Mesendoderm (in vitro differentiated cells): ENCODE results near the gene ECE1.
"Not testable (repeated sequence)": the region's sequence is repeated elsewhere in the genome, so short reads cannot be mapped to it uniquely, and the experiment has no call there.

Source experiments
- DNase-seq: peaks from one replicate; pipeline ENCODE4 v3.0.0; 2013
- H2AK5ac ChIP-seq: 2 replicates; pipeline ENCODE4 v1.6.1; 2013; ENCODE audit warnings: low read length, inconsistent platforms
- H2BK120ac ChIP-seq: 2 replicates; pipeline ENCODE4 v1.6.1; 2013; ENCODE audit warnings: low read depth, mild to moderate bottlenecking, low read length, moderate library complexity, mixed read lengths
- H2BK15ac ChIP-seq: replicated peaks from 2 replicates; pipeline ENCODE4 v1.6.1; 2013; ENCODE audit warnings: low read depth, mild to moderate bottlenecking, moderate library complexity
- H2BK5ac ChIP-seq: 2 replicates; pipeline ENCODE4 v1.6.1; 2013; ENCODE audit warnings: low read length, inconsistent platforms
- H3K18ac ChIP-seq: 2 replicates; pipeline ENCODE4 v1.6.1; 2013; ENCODE audit warnings: mild to moderate bottlenecking, low read length, mixed read lengths
- H3K23ac ChIP-seq: one replicate; pipeline ENCODE4 v1.6.1; 2013; ENCODE audit warnings: low read length
- H3K27ac ChIP-seq: 2 replicates; pipeline ENCODE4 v1.5.1; 2013; ENCODE audit warnings: low read depth, mild to moderate bottlenecking, inconsistent platforms, low read length, moderate library complexity
- H3K27me3 ChIP-seq: 2 replicates; pipeline ENCODE4 v1.6.1; 2013; ENCODE audit warnings: low read length, control low read depth, mild to moderate bottlenecking, inconsistent platforms; ENCODE audit not compliant: insufficient read depth, poor library complexity
- H3K36me3 ChIP-seq: 2 replicates; pipeline ENCODE4 v1.6.1; 2013; ENCODE audit warnings: low read length, inconsistent platforms; ENCODE audit not compliant: control insufficient read depth, insufficient read depth
- H3K4ac ChIP-seq: one replicate; pipeline ENCODE4 v1.6.1; 2013; ENCODE audit warnings: low read depth, mild to moderate bottlenecking, low read length, moderate library complexity
- H3K4me1 ChIP-seq: 2 replicates; pipeline ENCODE4 v1.6.1; 2013; ENCODE audit warnings: low read depth, low read length, inconsistent platforms; ENCODE audit not compliant: control insufficient read depth
- H3K4me2 ChIP-seq: 2 replicates; pipeline ENCODE4 v1.6.1; 2013; ENCODE audit warnings: low read length
- H3K4me3 ChIP-seq: 2 replicates; pipeline ENCODE4 v1.5.1; 2013; ENCODE audit warnings: mild to moderate bottlenecking, low read length
- H3K56ac ChIP-seq: one replicate; pipeline ENCODE4 v1.6.1; 2013; ENCODE audit warnings: low read length
- H3K79me1 ChIP-seq: 2 replicates; pipeline ENCODE4 v1.6.1; 2013; ENCODE audit warnings: low read length, inconsistent platforms
- H3K79me2 ChIP-seq: 2 replicates; pipeline ENCODE4 v1.6.1; 2013; ENCODE audit warnings: mild to moderate bottlenecking, low read length; ENCODE audit not compliant: control insufficient read depth, insufficient read depth
- H3K9ac ChIP-seq: 2 replicates; pipeline ENCODE4 v1.6.1; 2013; ENCODE audit warnings: low read length, inconsistent platforms
- H4K5ac ChIP-seq: one replicate; pipeline ENCODE4 v1.6.1; 2013; ENCODE audit warnings: low read length
- H4K8ac ChIP-seq: one replicate; pipeline ENCODE4 v1.6.1; 2013; ENCODE audit warnings: low read depth, mild to moderate bottlenecking, control low read depth, low read length, moderate library complexity
- WGBS: extraction: QIAGEN DNeasy Blood & Tissue Kit; methylation state at CpG from one replicate; pipeline ENCODE4 v1.1.7; 2013; ENCODE audit warnings: low lambda C conversion rate, missing lambda C conversion rate; ENCODE audit not compliant: insufficient coverage; ENCODE audit errors: extremely low coverage; 5-methylcytosine and 5-hydroxymethylcytosine counted together

Gene ECE1

DNA sequence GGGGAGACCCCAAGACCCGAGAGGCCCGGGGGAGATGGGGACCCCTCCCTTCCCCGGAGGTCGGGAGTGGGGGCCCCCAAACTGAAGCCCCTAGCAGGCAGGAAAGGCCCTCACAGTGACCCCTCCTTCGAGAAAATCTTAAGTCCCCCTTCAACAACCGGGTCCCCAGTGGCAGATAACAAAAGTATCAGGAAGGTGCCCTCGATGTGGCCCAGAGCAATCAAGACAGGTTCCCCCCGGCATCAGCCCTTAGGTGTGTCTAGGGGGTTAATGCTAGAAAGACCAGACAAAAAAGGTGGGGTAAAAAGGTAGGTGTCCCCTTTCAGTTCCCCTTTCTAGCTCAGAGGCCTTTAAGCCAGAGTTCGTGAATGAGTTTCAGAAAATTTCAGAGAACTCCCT, 282 bp upstream of the ECE1 start:
- Histone ChIP-seq H3K27ac (peak overlapping the region; percentile 45), H3K4ac (peak overlapping the region; percentile 74), H3K9ac (peak overlapping the region; percentile 74), H3K36me3 (no peaks in the 10 kb centered on the region), H3K4me1 (peaks cover 13% of the 10 kb centered on the region), H3K18ac (peak overlapping the region; percentile 96), H2AK5ac (peak overlapping the region; percentile 56), H3K23ac (no peak overlapping the region), H3K4me2 (peak overlapping the region; percentile 70), H3K4me3 (peak overlapping the region; percentile 32), H3K79me1 (no peaks in the 10 kb centered on the region), H3K79me2 (no peaks in the 10 kb centered on the region), H4K8ac (peak overlapping the region; percentile 81), H2BK15ac (no peak overlapping the region), H3K56ac (peak overlapping the region; percentile 99), H2BK120ac (no peak overlapping the region), H2BK5ac (no peak overlapping the region), H4K5ac (peak overlapping the region; percentile 24), H3K27me3 (no peaks in the 10 kb centered on the region)
- no CpG with 5 or more reads among the region's 9 CpGs for WGBS
- no peak for DNase-seq

DNA sequence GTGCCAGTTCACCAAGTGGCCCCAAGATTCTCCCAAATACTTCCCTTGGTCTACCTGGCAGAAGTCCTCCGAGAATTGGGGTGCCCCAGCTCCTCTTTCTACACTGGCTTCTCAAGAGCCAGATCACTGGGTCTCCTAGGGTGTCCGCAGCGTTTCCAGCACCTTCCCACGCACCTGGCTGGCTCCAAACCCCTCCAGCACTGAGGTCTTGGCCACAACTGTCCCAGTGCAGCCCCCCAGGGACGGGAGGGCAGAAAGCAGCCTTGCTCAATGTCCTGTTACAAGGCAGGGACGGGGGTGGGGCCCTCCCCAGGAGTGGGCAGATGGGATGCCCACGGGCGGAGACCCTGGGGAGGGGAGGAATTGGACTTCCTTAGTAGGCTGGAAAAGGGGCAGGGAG, 1.1 kb downstream of the ECE1 start:
- H3K27ac ChIP-seq: no peak overlapping the region
- no peak overlapping the region for H3K4me3 ChIP-seq
- peak overlapping the region; percentile 75 for H3K4me2 ChIP-seq
- no peak overlapping the region for H4K8ac ChIP-seq
- peaks cover 13% of the 10 kb centered on the region for H3K4me1 ChIP-seq
- H3K36me3 ChIP-seq: no peaks in the 10 kb centered on the region
- no peak for DNase-seq
- H3K27me3 ChIP-seq: no peaks in the 10 kb centered on the region
- peak overlapping the region; percentile 85 for H3K56ac ChIP-seq
- H2BK5ac ChIP-seq: no peak overlapping the region
- no peak overlapping the region for H2AK5ac ChIP-seq
- no peak overlapping the region for H3K18ac ChIP-seq
- H2BK15ac ChIP-seq: no peak overlapping the region
- peak overlapping the region; percentile 75 for H3K9ac ChIP-seq
- H2BK120ac ChIP-seq: no peak overlapping the region
- H3K79me1 ChIP-seq: no peaks in the 10 kb centered on the region
- peak overlapping the region; percentile 63 for H3K4ac ChIP-seq
- no peaks in the 10 kb centered on the region for H3K79me2 ChIP-seq
- H3K23ac ChIP-seq: no peak overlapping the region
- H4K5ac ChIP-seq: no peak overlapping the region
- WGBS: no CpG with 5 or more reads among the region's 8 CpGs

DNA sequence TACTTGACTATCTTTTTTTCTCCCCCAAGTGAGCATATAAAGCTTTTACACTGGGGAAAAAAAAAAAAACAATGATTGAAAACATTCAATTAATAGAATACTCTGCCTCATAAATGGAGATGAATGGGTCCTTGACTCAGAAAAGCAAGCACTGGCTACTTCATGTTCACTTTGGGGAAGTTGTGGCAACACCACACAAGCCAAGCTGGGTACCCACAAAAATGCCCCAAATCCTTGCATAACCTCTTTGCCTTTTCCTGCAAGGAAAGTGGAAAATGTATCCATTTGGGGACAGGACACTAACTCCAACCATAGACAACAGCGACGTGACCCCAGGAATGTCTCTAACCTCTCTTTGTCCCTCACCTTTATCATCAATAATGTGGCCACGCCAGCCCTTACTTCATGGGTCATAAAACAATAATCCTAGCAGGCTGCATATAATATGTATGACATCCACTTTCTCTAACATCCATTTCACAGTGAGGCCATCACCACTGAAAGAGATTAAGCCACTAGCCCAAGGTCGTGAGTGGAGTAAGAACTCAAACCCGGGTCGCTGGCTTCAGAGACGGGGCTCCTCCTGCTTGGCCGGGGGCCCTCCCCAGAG, 2.3 kb downstream of the ECE1 start:
- no peaks in the 10 kb centered on the region for H3K79me1 ChIP-seq
- H3K9ac ChIP-seq: no peak overlapping the region
- no peak overlapping the region for H2AK5ac ChIP-seq
- no peak overlapping the region for H3K56ac ChIP-seq
- no peak for DNase-seq
- H3K4me1 ChIP-seq: peaks cover 6% of the 10 kb centered on the region
- no peak overlapping the region for H3K4me3 ChIP-seq
- H3K27ac ChIP-seq: no peak overlapping the region
- no peak overlapping the region for H2BK120ac ChIP-seq
- no peaks in the 10 kb centered on the region for H3K36me3 ChIP-seq
- H3K4ac ChIP-seq: no peak overlapping the region
- no peak overlapping the region for H2BK5ac ChIP-seq
- H4K5ac ChIP-seq: no peak overlapping the region
- no peak overlapping the region for H4K8ac ChIP-seq
- no CpG with 5 or more reads among the region's 8 CpGs for WGBS
- no peaks in the 10 kb centered on the region for H3K79me2 ChIP-seq
- H3K27me3 ChIP-seq: no peaks in the 10 kb centered on the region
- H3K23ac ChIP-seq: no peak overlapping the region
- H3K18ac ChIP-seq: no peak overlapping the region
- H2BK15ac ChIP-seq: no peak overlapping the region
- H3K4me2 ChIP-seq: no peak overlapping the region

DNA sequence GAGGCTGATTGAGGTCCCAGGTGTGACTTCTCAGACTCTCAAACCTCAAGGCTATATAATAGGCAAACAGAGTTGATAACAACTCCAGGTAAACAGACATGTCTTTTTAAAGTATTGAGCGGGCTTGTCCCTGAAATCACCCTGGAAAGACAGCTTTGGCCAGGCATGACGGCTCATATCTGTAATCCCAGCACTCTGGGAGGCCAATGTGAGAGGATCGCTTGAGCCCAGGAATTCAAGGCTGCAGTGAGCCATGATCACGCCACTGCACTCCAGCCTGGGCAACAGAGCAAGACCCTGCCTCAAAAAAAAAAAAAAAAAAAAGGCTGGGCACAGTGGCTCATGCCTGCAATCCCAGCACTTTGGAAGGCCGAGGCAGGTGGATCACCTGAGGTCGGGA, 4.9 kb downstream of the ECE1 start:
- H3K79me2 ChIP-seq, H2BK15ac ChIP-seq, DNase-seq, H3K4me1 ChIP-seq, H3K4me3 ChIP-seq, H3K56ac ChIP-seq, H2AK5ac ChIP-seq, H2BK120ac ChIP-seq, H3K27ac ChIP-seq, H3K27me3 ChIP-seq, H3K4ac ChIP-seq, H4K8ac ChIP-seq, H3K23ac ChIP-seq, H3K79me1 ChIP-seq, H3K18ac ChIP-seq, H3K36me3 ChIP-seq, H4K5ac ChIP-seq, H3K9ac ChIP-seq, H2BK5ac ChIP-seq, H3K4me2 ChIP-seq: not testable (repeated sequence)
- no CpG with 5 or more reads among the region's 6 CpGs for WGBS

DNA sequence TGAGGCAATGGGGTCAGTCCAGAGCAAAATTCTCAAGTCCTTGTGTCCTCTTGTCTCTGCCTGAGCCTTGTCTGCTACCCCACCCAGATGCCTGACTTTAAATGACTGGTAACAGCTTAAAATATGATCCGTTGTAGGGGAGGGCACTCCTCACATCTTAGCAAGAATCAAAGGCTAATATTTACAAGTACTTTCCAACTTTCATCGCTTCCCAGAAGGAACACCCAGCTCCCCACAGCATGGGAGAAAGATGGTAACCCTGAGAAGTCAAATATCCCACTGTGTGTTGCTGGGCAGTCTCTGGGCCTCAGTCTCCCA, 5.2 kb downstream of the ECE1 start:
- H3K79me1 ChIP-seq: no peaks in the 10 kb centered on the region
- no peak overlapping the region for H2BK120ac ChIP-seq
- no peak overlapping the region for H2BK5ac ChIP-seq
- no peak overlapping the region for H3K9ac ChIP-seq
- H3K23ac ChIP-seq: no peak overlapping the region
- DNase-seq: no peak
- WGBS: no CpG with 5 or more reads among the region's 2 CpGs
- H4K8ac ChIP-seq: no peak overlapping the region
- no peak overlapping the region for H3K27ac ChIP-seq
- H3K27me3 ChIP-seq: no peaks in the 10 kb centered on the region
- no peak overlapping the region for H3K18ac ChIP-seq
- H3K4me3 ChIP-seq: no peak overlapping the region
- H3K4ac ChIP-seq: no peak overlapping the region
- H3K4me2 ChIP-seq: no peak overlapping the region
- no peaks in the 10 kb centered on the region for H3K79me2 ChIP-seq
- no peak overlapping the region for H2BK15ac ChIP-seq
- peaks cover 3% of the 10 kb centered on the region for H3K4me1 ChIP-seq
- H4K5ac ChIP-seq: no peak overlapping the region
- H2AK5ac ChIP-seq: no peak overlapping the region
- no peak overlapping the region for H3K56ac ChIP-seq
- no peaks in the 10 kb centered on the region for H3K36me3 ChIP-seq
